HG03342 (cell line): Measurements from ENCODE around the gene STK39.
"Not testable (repeated sequence)": the region's sequence is repeated elsewhere in the genome, so short reads cannot be mapped to it uniquely, and the experiment has no call there.

Source experiments
- ATAC-seq: cut with Tn5 transposase; IDR thresholded peaks from one replicate; pipeline ENCODE4 v1.9.1; 2021; ENCODE audit warnings: mild to moderate bottlenecking, moderate library complexity; ENCODE audit not compliant: unreplicated experiment

STK39 gene

GRCh38 chr2:168143813-168144212 lies 103.6 kb downstream of the STK39 start:
- no peak for ATAC-seq

- no peak for ATAC-seq
Measured at GRCh38 chr2:168140892-168141291, 106.5 kb downstream of the STK39 start.

GRCh38 chr2:168139852-168140251 lies 107.5 kb downstream of the STK39 start:
- no peak for ATAC-seq

- no peak for ATAC-seq
Measured at GRCh38 chr2:168138901-168139300, 108.5 kb downstream of the STK39 start.

GRCh38 chr2:168138374-168138773 lies 109.0 kb downstream of the STK39 start:
- ATAC-seq, result no peak

GRCh38 chr2:168137510-168138180 lies 109.8 kb downstream of the STK39 start:
- ATAC-seq, result no peak

GRCh38 chr2:168136392-168136977 lies 110.9 kb downstream of the STK39 start:
- peak; percentile 76 for ATAC-seq

- no peak for ATAC-seq
Measured at GRCh38 chr2:168135630-168136029, 111.8 kb downstream of the STK39 start.

GRCh38 chr2:168135121-168135520 lies 112.3 kb downstream of the STK39 start:
- ATAC-seq, result no peak

- no peak for ATAC-seq
Measured at GRCh38 chr2:168134485-168134884, 112.9 kb downstream of the STK39 start.

GRCh38 chr2:168132389-168132788 lies 115.0 kb downstream of the STK39 start:
- no peak for ATAC-seq

- no peak for ATAC-seq
Measured at GRCh38 chr2:168130346-168130745, 117.0 kb downstream of the STK39 start.

- no peak for ATAC-seq
Measured at GRCh38 chr2:168127371-168127770, 120.0 kb downstream of the STK39 start.

GRCh38 chr2:168122210-168122609 lies 125.2 kb downstream of the STK39 start:
- not testable (repeated sequence) for ATAC-seq

- no peak for ATAC-seq
Measured at GRCh38 chr2:168120730-168121129, 126.7 kb downstream of the STK39 start.

GRCh38 chr2:168120310-168120709 lies 127.1 kb downstream of the STK39 start:
- no peak for ATAC-seq

- ATAC-seq, result peak; percentile 51
Measured at GRCh38 chr2:168119515-168120141, 127.8 kb downstream of the STK39 start.

- peak; percentile 62 for ATAC-seq
Measured at GRCh38 chr2:168118733-168119514, 128.5 kb downstream of the STK39 start.

- ATAC-seq, result no peak
Measured at GRCh38 chr2:168116448-168116847, 130.9 kb downstream of the STK39 start.

GRCh38 chr2:168114619-168115018 lies 132.8 kb downstream of the STK39 start:
- ATAC-seq, result no peak

- ATAC-seq, result no peak
Measured at GRCh38 chr2:168114040-168114439, 133.4 kb downstream of the STK39 start.

GRCh38 chr2:168107322-168107721 lies 140.1 kb downstream of the STK39 start:
- ATAC-seq, result no peak
